GM12878 (cell line): ENCODE measurements around the gene TMEM272. TPM values are rescaled to one million over a fixed set of nuclear protein-coding genes. Genes with fewer than 3 reads are reported as not detected.

Experiments
- ATAC-seq: fragments of 200-7000 bp; cut with Tn5 transposase; 3 replicates; pipeline ENCODE4 v1.9.1; 2020; ENCODE audit warnings: mild to moderate bottlenecking, moderate library complexity
- BruUV-seq: library from RNA; stranded (reverse); fragments of 400-500 nt; replicated peaks from 2 replicates; lab custom pipeline; 2021; lab: Mats Ljungman, UMichigan
- CTCF ChIA-PET: fragments of 300-600 bp; sonication (Branson Sonifier 250); formaldehyde crosslinking; extraction: SDS; loops from one replicate; lab custom pipeline; 2021; ENCODE audit warnings: inconsistent platforms; lab: Yijun Ruan, JAX
- POLR2A ChIA-PET: fragments of 350-600 bp; formaldehyde crosslinking; extraction: SDS; loops from one replicate; lab custom pipeline; 2021; ENCODE audit warnings: inconsistent platforms; lab: Charles Lee
- RAD21 ChIA-PET: fragments of 300-600 bp; sonication (Branson Sonifier 250); formaldehyde crosslinking; loops from one replicate; lab custom pipeline; 2023; ENCODE audit warnings: antibody characterized with exemption; ENCODE audit not compliant: unreplicated experiment; lab: Charles Lee
- SMC1A ChIA-PET: fragments of 300-600 bp; sonication (Branson Sonifier 250); formaldehyde crosslinking; loops from one replicate; lab custom pipeline; 2023; ENCODE audit not compliant: unreplicated experiment, uncharacterized antibody; lab: Charles Lee
- DNase-seq: peaks from one replicate; pipeline ENCODE4 v3.0.0-alpha.2; 2011; ENCODE audit warnings: low read depth, low spot score
- FAIRE-seq: peaks from 3 replicates; lab custom pipeline; 2011; peaks lifted over from hg19 to GRCh38; lab: Jason Lieb, UNC
- H2AFZ ChIP-seq: 2 replicates; pipeline ENCODE4 v1.6.0; 2011; ENCODE audit warnings: low read depth, low read length, control low read depth; ENCODE audit not compliant: control insufficient read depth
- H3K27ac ChIP-seq: 2 replicates; pipeline ENCODE4 v1.5.1; 2011; ENCODE audit warnings: control low read depth; ENCODE audit not compliant: control insufficient read depth, insufficient read depth
- H3K27me3 ChIP-seq, 2 experiments: replicated peaks in 1 of 2; 2 replicates each; pipeline versions ENCODE4 v1.6.0 to v1.6.1; 2011; ENCODE audit warnings: low read length in 1 of 2; ENCODE audit not compliant: control insufficient read depth in 2 of 2, insufficient read depth in 2 of 2
- H3K36me3 ChIP-seq, 2 experiments: 2 replicates each; pipeline ENCODE4 v1.5.1; 2011; ENCODE audit warnings: low read length in 1 of 2; ENCODE audit not compliant: control insufficient read depth in 2 of 2, insufficient read depth in 2 of 2
- H3K4me1 ChIP-seq: 2 replicates; pipeline ENCODE4 v1.6.1; 2011; ENCODE audit warnings: mild to moderate bottlenecking, low read length, moderate library complexity, mixed read lengths; ENCODE audit not compliant: control insufficient read depth, insufficient read depth
- H3K4me2 ChIP-seq: 2 replicates; pipeline ENCODE4 v1.6.0; 2011; ENCODE audit warnings: control low read depth; ENCODE audit not compliant: control insufficient read depth, insufficient read depth
- H3K4me3 ChIP-seq: fragments of 200-600 bp; sonication (generic); 2 replicates; pipeline ENCODE4 v1.5.1; 2016
- H3K79me2 ChIP-seq: 2 replicates; pipeline ENCODE4 v1.6.0; 2011; ENCODE audit warnings: low read length; ENCODE audit not compliant: control insufficient read depth, insufficient read depth
- H3K9ac ChIP-seq: 2 replicates; pipeline ENCODE4 v1.8.0; 2011; ENCODE audit warnings: low read length, control low read depth, mixed read lengths; ENCODE audit not compliant: control insufficient read depth, insufficient read depth
- H3K9me3 ChIP-seq: replicated peaks from 3 replicates; pipeline ENCODE4 v1.5.1; 2011; ENCODE audit warnings: mild to moderate bottlenecking, low read length; ENCODE audit not compliant: control insufficient read depth, insufficient read depth
- H4K20me1 ChIP-seq: 2 replicates; pipeline ENCODE4 v1.6.0; 2011; ENCODE audit not compliant: control insufficient read depth, insufficient read depth
- CBX5 ChIP-seq: sonication (generic); IDR thresholded peaks from 2 replicates; pipeline ENCODE4 v1.6.1; 2016; ENCODE audit warnings: low read depth, moderate library complexity, mild to moderate bottlenecking, inconsistent platforms
- CHD2 ChIP-seq: IDR thresholded peaks from 2 replicates; pipeline ENCODE4 v1.6.1; 2011; ENCODE audit warnings: low read depth, low read length, improper control_type of control experiment, borderline replicate concordance
- HDAC2 ChIP-seq: fragments of 200-600 bp; sonication (generic); IDR thresholded peaks from 2 replicates; pipeline ENCODE4 v1.6.1; 2017
- LARP7 ChIP-seq: fragments of 450-650 bp; IDR thresholded peaks from 2 replicates; pipeline ENCODE4 v1.6.1; 2017; ENCODE audit warnings: mild to moderate bottlenecking
- MEF2A ChIP-seq: IDR thresholded peaks from 2 replicates; pipeline ENCODE4 v1.6.1; 2011; ENCODE audit warnings: low read depth, mild to moderate bottlenecking, low read length, moderate library complexity; ENCODE audit not compliant: insufficient read depth
- PML ChIP-seq: IDR thresholded peaks from 2 replicates; pipeline ENCODE4 v1.6.1; 2012; ENCODE audit warnings: low read length, inconsistent platforms
- TARDBP ChIP-seq: IDR thresholded peaks from 2 replicates; pipeline ENCODE4 v1.6.1; 2016; ENCODE audit warnings: borderline replicate concordance
- ZBTB4 ChIP-seq: fragments of 450-650 bp; formaldehyde crosslinking; IDR thresholded peaks from 2 replicates; pipeline ENCODE4 v1.4.0; 2022; ENCODE audit warnings: mild to moderate bottlenecking, moderate library complexity
- WGBS: methylation state at CpG from one replicate; pipeline ENCODE4 v1.1.6; 2016; ENCODE audit warnings: low lambda C conversion rate; ENCODE audit not compliant: insufficient replicate concordance, insufficient coverage; ENCODE audit errors: missing lambda C conversion rate; 5-methylcytosine and 5-hydroxymethylcytosine counted together
- in situ Hi-C: fragments of 300-500 bp; cut with MboI; formaldehyde crosslinking; loops from 9 replicates; pipeline ENCODE4 v1.14.3; 2018; ENCODE audit warnings: mixed read lengths
- intact Hi-C: fragments of 100-400 bp; cut with micrococcal nuclease; formaldehyde crosslinking; loops from one replicate; pipeline ENCODE4 v1.14.2; 2022; ENCODE audit not compliant: unreplicated experiment
- polyA plus RNA-seq, 11 experiments: library from polyadenylated mRNA; depleted of rRNA in 4 of 11; unstranded in 6 of 11; stranded (reverse) in 5 of 11; fragments of >200 nt; fragmentation: Nextera tagmentation in 4 of 11; fragmentation: Illumina TruSeq in 1 of 11; extraction: Ambion mirVana in 4 of 11; extraction: Trizol in 1 of 11; gene quantifications; 1 replicate in 1 of 11; 2 replicates in 10 of 11; pipeline versions ENCODE4 v1.2.1 to v1.2.3, GENCODE V29; 2011 to 2016; ENCODE audit warnings: inconsistent platforms in 2 of 11, missing spikeins in 2 of 11, low read depth in 1 of 11
- total RNA-seq, 4 experiments: library from RNA; depleted of rRNA in 3 of 4; stranded (reverse); fragments of >200 nt in 3 of 4; fragmentation: Illumina TruSeq in 1 of 4; extraction: Trizol in 1 of 4; gene quantifications; 2 replicates each; pipeline versions ENCODE4 v1.2.1 to v1.2.3, GENCODE V29; 2013 to 2021

Gene TMEM272
- total and polyA plus RNA-seq, 10 of the 15 experiments (the other 5 are each of a cell fraction or from before 2014, with no cell fraction given): 0.01 to 0.04 TPM; not detected in 8

DNA sequence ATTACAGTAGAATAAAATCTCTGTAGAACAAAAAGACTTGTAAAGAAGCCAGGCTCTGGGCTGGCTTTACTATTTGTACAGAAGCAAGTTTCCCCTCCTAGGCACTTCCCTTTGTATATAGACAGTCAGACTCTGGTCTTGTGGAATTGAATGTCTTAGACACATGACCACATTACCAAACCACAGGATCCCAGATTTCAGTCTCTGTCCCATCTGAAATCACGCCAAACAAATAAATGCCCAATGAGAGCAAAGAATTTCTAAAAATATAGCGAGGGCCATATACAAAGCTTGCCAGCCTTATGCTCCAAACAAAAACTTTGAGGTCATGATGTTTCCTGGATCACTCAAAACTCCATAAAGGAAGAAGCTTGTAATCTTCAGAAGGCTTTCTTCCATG, 40.7 kb upstream of the TMEM272 start:
- FAIRE-seq: no peak
- Histone ChIP-seq H2AFZ (no peak overlapping the region), H3K4me2 (no peak overlapping the region), H3K27ac (no peak overlapping the region), H4K20me1 (no peaks in the 10 kb centered on the region), H3K36me3 (no peaks in the 10 kb centered on the region), H3K4me1 (no peaks in the 10 kb centered on the region), H3K4me3 (no peak overlapping the region), H3K27me3 (0 out of 4 replicates have a peak, but pooled peaks cover 0 to 6% of the 10 kb centered on the region in 2 experiments), H3K9ac (no peak overlapping the region)
- whole genome bisulfite sequencing: 45% methylated on average over 2 of the region's 2 CpGs
- ChIA-PET POLR2A (no interaction called here), RAD21 (no interaction called here)
- no peak for DNase-seq
- ATAC-seq: no peak
- BruUV-seq: no TSS peak
- in situ Hi-C loops: no loop called here
- TF ChIP-seq MEF2A (no peak), ZBTB4 (no peak), LARP7 (no peak), CHD2 (no peak), CBX5 (no peak), HDAC2 (no peak), TARDBP (no peak), PML (no peak)
- TF ChIP-seq, all 136 proteins: peak for 0
- intact Hi-C loops: no loop called here
- ChIA-PET CTCF (interaction anchor here (1.0 to 2.3 kb wide), 3 partner anchors 10 to 242 kb away, joined by 7 to 8 read pairs (median 7); no protein-coding TSS in a partner anchor), SMC1A (interaction anchor here (0.7 kb wide), 1 partner anchor 10 kb away, joined by 3 read pairs; no protein-coding TSS in a partner anchor)
- Histone ChIP-seq H3K79me2 (no peaks in the 10 kb centered on the region), H3K9me3 (peaks cover 2% of the 10 kb centered on the region; the same call in 1 of the 3 replicates)
